Breast epithelium (tissue), 4 donors: ENCODE results near the gene COL4A2. TPM values are rescaled to one million over a fixed set of nuclear protein-coding genes. Genes with fewer than 3 reads are reported as not detected.

Experiments
- DNase-seq, 2 donors: peaks; one replicate each; pipeline ENCODE4 v3.0.0-alpha.2; 2019; ENCODE audit warnings: low spot score in 2 of 2
- H3K27ac ChIP-seq, 2 donors: fragments of 200-600 bp; sonication (generic) in 1 of 2; one replicate each; pipeline ENCODE4 v1.5.1; 2016 to 2019; ENCODE audit warnings: mild to moderate bottlenecking in 1 of 2
- H3K27me3 ChIP-seq, 2 donors: fragments of 200-600 bp; sonication (generic) in 1 of 2; one replicate each; pipeline versions ENCODE4 v1.5.1 to v1.6.0; 2017 to 2019; ENCODE audit warnings: control low read depth in 1 of 2, mild to moderate bottlenecking in 1 of 2
- H3K36me3 ChIP-seq: fragments of 200-600 bp; one replicate; pipeline ENCODE4 v1.5.1; 2019
- H3K4me1 ChIP-seq, 2 donors: fragments of 200-600 bp; sonication (generic); one replicate each; pipeline ENCODE4 v1.5.1; 2016 to 2019; ENCODE audit warnings: control low read depth in 1 of 2
- H3K4me3 ChIP-seq, 3 donors: fragments of 200-600 bp; sonication (generic); 1 replicate in 2 of 3; 2 replicates in 1 of 3; pipeline ENCODE4 v1.5.1; 2016 to 2019; ENCODE audit warnings: mild to moderate bottlenecking in 3 of 3, moderate library complexity in 2 of 3
- H3K9me3 ChIP-seq, 2 donors: fragments of 200-600 bp; sonication (generic) in 1 of 2; one replicate each; pipeline ENCODE4 v1.5.1; 2016 to 2019; ENCODE audit warnings: control low read depth in 1 of 2
- POLR2A ChIP-seq: fragments of 450-650 bp; IDR thresholded peaks from one replicate; pipeline ENCODE4 v1.6.1; 2016; ENCODE audit warnings: antibody characterized with exemption, mild to moderate bottlenecking, moderate library complexity
- POLR2AphosphoS5 ChIP-seq, 3 donors: sonication (generic); formaldehyde crosslinking; IDR thresholded peaks; one replicate each; pipeline ENCODE4 v1.6.1; 2017; ENCODE audit warnings: antibody characterized with exemption in 3 of 3
- intact Hi-C: fragments of 100-400 bp; cut with DNase I; formaldehyde crosslinking; loops from one replicate; pipeline ENCODE4 v1.15.1; 2023; ENCODE audit warnings: low total_unique reads
- total RNA-seq, 3 donors: library from RNA; depleted of rRNA; stranded (reverse); fragments of >200 nt; gene quantifications; one replicate each; pipeline ENCODE4 v1.1.0, GENCODE V29; 2016
- TF ChIP-seq, protein P1 (sequence below), 3 donors: fragments of 450-650 bp; IDR thresholded peaks; one replicate each; pipeline ENCODE4 v1.5.1; 2016 to 2017; ENCODE audit warnings: antibody characterized with exemption in 3 of 3, mild to moderate bottlenecking in 3 of 3, moderate library complexity in 3 of 3

Gene COL4A2
- total RNA-seq, 3 donors from 2014 or later = 107 to 841 (median 307) TPM

DNA sequence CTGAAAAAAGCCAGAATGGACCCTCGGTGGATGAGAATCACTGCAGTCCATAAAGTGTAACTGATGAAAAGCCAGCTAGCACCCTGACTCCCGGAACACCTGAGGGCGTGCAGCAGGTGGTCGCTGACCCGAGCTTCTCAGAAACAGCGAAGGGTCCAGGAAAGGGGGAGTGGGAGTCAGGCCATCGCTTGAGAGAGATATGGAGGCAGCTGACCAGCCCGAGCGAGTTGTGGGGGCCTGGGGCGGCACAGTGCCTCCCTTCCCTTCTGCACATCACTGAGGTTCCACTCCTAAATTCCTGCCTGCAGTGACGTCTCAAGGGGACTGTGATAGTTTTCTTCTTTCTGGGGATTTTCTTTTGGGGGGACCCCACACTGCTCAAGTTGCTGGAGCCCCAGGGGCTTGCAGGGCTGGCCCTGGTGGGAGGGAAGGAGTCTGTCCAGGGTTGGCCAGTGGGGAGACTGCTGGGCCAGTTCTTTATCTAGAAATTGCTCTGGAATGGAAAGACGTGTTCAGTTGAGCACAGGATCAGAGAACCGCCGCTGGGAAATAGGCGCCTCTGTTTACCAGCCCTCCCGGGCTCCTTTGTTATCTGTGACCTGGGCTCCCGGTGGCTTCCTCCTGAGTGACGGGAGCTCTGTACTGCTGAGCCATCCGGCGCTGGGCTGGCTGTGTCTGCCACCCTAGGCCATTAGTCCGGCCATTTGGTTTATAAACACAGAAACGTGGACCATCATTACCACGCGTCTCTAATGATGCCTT is 183.1 kb downstream of the COL4A2 start:
- TF ChIP-seq, protein P1, sequence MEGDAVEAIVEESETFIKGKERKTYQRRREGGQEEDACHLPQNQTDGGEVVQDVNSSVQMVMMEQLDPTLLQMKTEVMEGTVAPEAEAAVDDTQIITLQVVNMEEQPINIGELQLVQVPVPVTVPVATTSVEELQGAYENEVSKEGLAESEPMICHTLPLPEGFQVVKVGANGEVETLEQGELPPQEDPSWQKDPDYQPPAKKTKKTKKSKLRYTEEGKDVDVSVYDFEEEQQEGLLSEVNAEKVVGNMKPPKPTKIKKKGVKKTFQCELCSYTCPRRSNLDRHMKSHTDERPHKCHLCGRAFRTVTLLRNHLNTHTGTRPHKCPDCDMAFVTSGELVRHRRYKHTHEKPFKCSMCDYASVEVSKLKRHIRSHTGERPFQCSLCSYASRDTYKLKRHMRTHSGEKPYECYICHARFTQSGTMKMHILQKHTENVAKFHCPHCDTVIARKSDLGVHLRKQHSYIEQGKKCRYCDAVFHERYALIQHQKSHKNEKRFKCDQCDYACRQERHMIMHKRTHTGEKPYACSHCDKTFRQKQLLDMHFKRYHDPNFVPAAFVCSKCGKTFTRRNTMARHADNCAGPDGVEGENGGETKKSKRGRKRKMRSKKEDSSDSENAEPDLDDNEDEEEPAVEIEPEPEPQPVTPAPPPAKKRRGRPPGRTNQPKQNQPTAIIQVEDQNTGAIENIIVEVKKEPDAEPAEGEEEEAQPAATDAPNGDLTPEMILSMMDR (IDR thresholded peaks at IDR 0.05) = no peak
- TF ChIP-seq POLR2AphosphoS5 (IDR thresholded peaks at IDR 0.05) (no peak), POLR2A (no peak)
- no peak for DNase-seq

DNA sequence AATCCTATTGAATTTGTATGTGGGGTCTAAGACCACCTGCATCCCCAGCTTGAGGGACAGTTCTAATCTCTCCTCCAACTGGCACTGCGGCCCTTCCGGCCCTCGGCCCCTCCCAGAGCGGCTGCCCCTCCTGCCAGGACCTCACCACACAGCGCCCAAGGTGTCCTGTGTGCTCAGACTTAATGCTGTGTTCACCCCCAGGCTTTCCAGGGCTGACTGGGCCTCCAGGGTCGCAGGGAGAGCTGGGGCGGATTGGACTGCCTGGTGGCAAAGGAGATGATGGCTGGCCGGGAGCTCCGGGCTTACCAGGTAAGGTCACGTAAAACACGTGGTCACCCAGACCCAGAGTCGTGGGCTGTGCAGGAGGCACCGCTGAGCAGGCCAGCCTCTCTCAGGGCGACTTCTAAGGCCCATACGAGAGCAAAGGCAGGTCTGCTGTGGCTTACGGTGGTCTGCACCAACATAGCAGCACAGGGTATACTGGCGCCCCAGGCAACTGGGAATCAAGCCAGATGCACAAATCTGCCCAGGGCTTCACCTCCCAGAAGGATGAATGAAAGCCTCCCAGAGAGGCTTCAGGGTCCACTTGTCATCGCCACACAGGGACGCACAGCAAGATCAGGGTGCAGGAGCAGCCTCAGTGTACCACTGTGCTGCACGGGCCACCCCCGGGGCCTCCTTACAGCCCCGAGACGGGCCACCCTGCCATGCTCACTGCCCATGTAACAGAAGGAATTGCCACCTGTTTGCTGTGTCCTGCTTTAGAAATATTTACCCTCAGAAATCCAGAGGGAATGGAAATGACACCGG is 185.0 kb downstream of the COL4A2 start:
- no peak overlapping the region for H3K27ac ChIP-seq
- H3K27me3 ChIP-seq = no peaks in the 10 kb centered on the region
- intact Hi-C loops = no loop called here
- no peak overlapping the region for H3K4me3 ChIP-seq
- no peaks in the 10 kb centered on the region for H3K36me3 ChIP-seq
- H3K4me1 ChIP-seq = no peaks in the 10 kb centered on the region
- no peak for TF ChIP-seq POLR2AphosphoS5 (IDR thresholded peaks at IDR 0.05)
- TF ChIP-seq, protein P1 (IDR thresholded peaks at IDR 0.05) = no peak
- TF ChIP-seq POLR2A = no peak
- H3K9me3 ChIP-seq = no peaks in the 10 kb centered on the region
- DNase-seq = no peak

More for the DNA sequence above, 183.1 kb downstream of the COL4A2 start:
- intact Hi-C loops = no loop called here
- Histone ChIP-seq H3K36me3 (no peaks in the 10 kb centered on the region), H3K27me3 (no peaks in the 10 kb centered on the region), H3K27ac (no peak overlapping the region), H3K9me3 (no peaks in the 10 kb centered on the region), H3K4me1 (no peaks in the 10 kb centered on the region), H3K4me3 (no peak overlapping the region)

DNA sequence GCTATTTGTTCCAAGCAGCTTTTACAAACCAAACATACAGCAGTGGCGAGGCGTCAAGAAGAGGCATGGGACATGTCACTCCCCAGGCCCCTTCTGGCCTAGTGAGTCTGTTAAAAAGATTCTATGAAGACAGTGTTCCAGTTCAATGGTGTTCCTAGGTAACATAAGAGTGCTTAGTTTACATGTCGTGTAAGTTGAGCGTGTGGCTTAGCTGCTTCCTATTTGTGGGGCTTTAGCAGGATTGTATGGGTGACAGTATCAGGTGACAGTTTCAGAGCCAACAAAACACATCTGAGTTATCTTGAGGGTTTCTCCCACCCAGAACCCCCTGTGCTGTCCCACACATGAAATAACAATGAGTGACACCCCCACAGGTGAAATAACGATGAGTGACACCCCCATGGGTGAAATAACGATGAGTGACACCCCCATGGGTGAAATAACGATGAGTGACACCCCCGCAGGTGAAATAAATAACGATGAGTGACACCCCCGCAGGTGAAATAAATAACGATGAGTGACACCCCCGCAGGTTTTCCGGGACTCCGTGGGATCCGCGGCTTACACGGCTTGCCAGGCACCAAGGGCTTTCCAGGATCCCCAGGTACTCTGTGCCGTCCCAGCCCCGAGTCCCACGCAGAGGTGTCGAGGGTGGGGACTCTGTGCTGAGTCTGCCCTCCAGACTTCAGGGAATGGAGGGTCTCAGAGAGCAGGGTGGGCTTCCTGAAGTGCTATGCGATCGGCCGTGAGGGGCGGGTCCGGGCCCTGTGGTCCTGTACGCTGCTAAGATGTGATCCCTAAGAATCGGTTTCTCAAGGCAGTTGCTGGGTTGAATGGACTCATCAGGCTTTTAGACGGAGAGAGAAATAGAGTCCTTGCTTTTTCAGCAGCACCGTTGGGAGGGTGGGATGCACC is 185.9 kb downstream of the COL4A2 start:
- intact Hi-C loops = no loop called here
- Histone ChIP-seq H3K4me3 (no peak overlapping the region), H3K27ac (no peak overlapping the region), H3K9me3 (no peaks in the 10 kb centered on the region), H3K27me3 (no peaks in the 10 kb centered on the region), H3K36me3 (no peaks in the 10 kb centered on the region), H3K4me1 (no peaks in the 10 kb centered on the region)
- no peak for DNase-seq
- TF ChIP-seq, protein P1 (IDR thresholded peaks at IDR 0.05) = no peak
- TF ChIP-seq POLR2A = no peak
- no peak for TF ChIP-seq POLR2AphosphoS5 (IDR thresholded peaks at IDR 0.05)

DNA sequence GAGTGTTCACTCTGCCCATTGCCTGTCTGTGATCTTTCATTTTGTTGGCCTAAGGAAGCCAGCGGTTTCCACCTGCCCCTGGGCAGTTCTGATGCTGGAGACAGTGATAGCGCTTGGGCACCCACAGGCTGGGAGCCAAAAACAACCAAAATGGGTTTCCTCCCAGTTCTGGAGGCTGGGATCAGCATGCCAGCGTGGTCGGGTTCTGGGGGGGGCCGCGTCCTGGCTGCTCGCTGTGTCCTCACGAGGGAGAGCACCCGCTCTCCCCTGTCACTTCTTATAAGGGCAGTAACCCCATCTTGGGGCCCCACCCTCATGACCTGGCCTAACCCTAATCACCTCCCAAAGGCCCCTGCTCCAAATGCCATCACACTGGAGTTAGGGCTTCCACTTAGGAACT is 186.5 kb downstream of the COL4A2 start:
- no peak overlapping the region for H3K4me3 ChIP-seq
- H3K9me3 ChIP-seq = no peaks in the 10 kb centered on the region
- intact Hi-C loops = no loop called here
- no peak overlapping the region for H3K27ac ChIP-seq
- H3K36me3 ChIP-seq = no peaks in the 10 kb centered on the region
- TF ChIP-seq POLR2AphosphoS5 (IDR thresholded peaks at IDR 0.05) (no peak), POLR2A (no peak)
- TF ChIP-seq, protein P1 (IDR thresholded peaks at IDR 0.05) = no peak
- H3K4me1 ChIP-seq = no peaks in the 10 kb centered on the region
- no peak for DNase-seq
- no peaks in the 10 kb centered on the region for H3K27me3 ChIP-seq
